ENCODE results near the gene KCNMA1. TPM values are rescaled to one million over a fixed set of nuclear protein-coding genes. Genes with fewer than 3 reads are reported as not detected.

Gene KCNMA1
- total RNA-seq, 1 experiment from 2014 or later = 0.70 TPM

DNA sequence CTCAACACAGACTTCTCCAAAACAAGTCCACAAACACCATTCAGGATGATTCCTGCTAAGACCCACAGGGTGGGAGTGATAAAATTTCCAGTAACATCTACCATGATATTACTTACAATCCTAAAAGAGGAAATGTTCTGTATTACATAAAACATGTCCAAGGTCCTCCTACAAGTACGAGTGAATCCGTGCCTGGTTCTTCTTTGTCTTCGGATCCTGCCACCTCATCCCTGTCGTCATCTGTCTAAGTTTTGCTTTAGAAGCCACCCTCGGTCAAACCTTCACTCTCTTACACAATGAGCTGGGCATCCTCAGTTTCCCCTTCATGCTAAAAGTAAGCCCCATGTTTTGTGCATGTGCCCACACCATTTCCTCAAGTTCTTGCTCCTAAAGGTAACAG is 279.0 kb downstream of the KCNMA1 start:
- H3K4me1 ChIP-seq (replicated peaks; ENCODE audit: insufficient read depth) = peaks cover 18% of the 10 kb centered on the region
- no peak overlapping the region for H3K4me3 ChIP-seq
- H3K27ac ChIP-seq = no peak overlapping the region
- BruUV-seq (replicated peaks) = no TSS peak
- no peak for DNase-seq
- ChIA-PET CTCF (no interaction called here), POLR2A (ENCODE audit: unreplicated experiment) (no interaction called here)
- no peaks in the 10 kb centered on the region for H3K36me3 ChIP-seq (ENCODE audit: low read depth)
- no peaks in the 10 kb centered on the region for H4K20me1 ChIP-seq (ENCODE audit: insufficient read depth)
- intact Hi-C loops (cut with micrococcal nuclease; ENCODE audit: unreplicated experiment) = no loop called here
- no peaks in the 10 kb centered on the region for H3K27me3 ChIP-seq (ENCODE audit: insufficient read depth, low read depth)
- no peaks in the 10 kb centered on the region for H3K9me3 ChIP-seq (ENCODE audit: insufficient read depth, low read depth)
- TF ChIP-seq, protein P1, sequence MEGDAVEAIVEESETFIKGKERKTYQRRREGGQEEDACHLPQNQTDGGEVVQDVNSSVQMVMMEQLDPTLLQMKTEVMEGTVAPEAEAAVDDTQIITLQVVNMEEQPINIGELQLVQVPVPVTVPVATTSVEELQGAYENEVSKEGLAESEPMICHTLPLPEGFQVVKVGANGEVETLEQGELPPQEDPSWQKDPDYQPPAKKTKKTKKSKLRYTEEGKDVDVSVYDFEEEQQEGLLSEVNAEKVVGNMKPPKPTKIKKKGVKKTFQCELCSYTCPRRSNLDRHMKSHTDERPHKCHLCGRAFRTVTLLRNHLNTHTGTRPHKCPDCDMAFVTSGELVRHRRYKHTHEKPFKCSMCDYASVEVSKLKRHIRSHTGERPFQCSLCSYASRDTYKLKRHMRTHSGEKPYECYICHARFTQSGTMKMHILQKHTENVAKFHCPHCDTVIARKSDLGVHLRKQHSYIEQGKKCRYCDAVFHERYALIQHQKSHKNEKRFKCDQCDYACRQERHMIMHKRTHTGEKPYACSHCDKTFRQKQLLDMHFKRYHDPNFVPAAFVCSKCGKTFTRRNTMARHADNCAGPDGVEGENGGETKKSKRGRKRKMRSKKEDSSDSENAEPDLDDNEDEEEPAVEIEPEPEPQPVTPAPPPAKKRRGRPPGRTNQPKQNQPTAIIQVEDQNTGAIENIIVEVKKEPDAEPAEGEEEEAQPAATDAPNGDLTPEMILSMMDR (conservative IDR thresholded peaks at IDR 0.05) = no peak
- no peak for TF ChIP-seq EZH2 (IDR thresholded peaks at IDR 0.05; ENCODE audit: low read depth)
- no peak overlapping the region for H2AFZ ChIP-seq
- no peaks in the 10 kb centered on the region for H3K79me2 ChIP-seq (ENCODE audit: low read depth)
- H3K9me2 ChIP-seq (ENCODE audit: insufficient read depth) = no peaks in the 10 kb centered on the region
- no peak overlapping the region for H3K4me2 ChIP-seq
- no peaks in the 10 kb centered on the region for H3F3A ChIP-seq (ENCODE audit: insufficient read depth, low read depth)

DNA sequence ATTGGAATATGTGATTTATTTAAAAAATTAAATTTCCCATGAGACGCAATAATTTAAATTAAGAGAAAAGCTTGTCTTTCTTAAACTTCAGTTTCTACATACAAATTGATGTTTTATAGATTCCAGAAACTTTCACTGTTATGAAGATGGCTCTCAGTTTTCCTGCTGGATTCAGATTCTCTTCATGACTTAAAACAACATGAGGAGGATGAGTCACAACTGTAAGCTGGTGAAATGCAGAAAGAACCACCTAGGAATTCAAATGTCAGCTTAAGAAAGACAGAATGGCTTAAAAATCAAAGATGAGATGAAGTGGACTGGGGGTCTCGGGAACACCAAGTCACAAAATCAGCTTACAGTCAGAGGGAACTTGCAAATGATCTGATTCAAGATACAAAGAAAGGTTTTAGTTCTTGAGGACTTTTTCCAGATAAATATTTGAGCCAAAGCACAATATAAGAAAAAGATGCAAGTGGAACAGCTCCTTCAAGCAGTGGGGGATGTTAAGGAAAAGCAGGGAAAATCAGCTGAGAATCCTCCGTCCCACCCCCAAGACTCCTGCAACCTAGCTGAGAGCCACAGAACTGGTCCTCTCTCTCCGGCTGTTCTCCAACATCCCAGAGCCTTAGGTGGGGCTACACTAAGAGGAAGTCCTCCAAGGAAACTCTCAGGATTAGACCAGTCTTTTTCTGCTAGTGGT is 279.8 kb downstream of the KCNMA1 start:
- ChIA-PET CTCF (interaction anchor here (0.5 to 0.6 kb wide), 2 partner anchors 34 to 246 kb away, joined by 3 to 4 read pairs; no protein-coding TSS in a partner anchor), POLR2A (ENCODE audit: unreplicated experiment) (no interaction called here)
- no peaks in the 10 kb centered on the region for H4K20me1 ChIP-seq (ENCODE audit: insufficient read depth)
- no peaks in the 10 kb centered on the region for H3K9me2 ChIP-seq (ENCODE audit: insufficient read depth)
- H3K27me3 ChIP-seq (ENCODE audit: insufficient read depth, low read depth) = no peaks in the 10 kb centered on the region
- H3K79me2 ChIP-seq (ENCODE audit: low read depth) = no peaks in the 10 kb centered on the region
- H3K4me3 ChIP-seq = no peak overlapping the region
- no peak overlapping the region for H3K4me2 ChIP-seq
- no peak overlapping the region for H2AFZ ChIP-seq
- no peaks in the 10 kb centered on the region for H3K36me3 ChIP-seq (ENCODE audit: low read depth)
- DNase-seq = no peak
- intact Hi-C loops (cut with micrococcal nuclease; ENCODE audit: unreplicated experiment) = no loop called here
- H3K27ac ChIP-seq = no peak overlapping the region
- BruUV-seq (replicated peaks) = no TSS peak
- TF ChIP-seq, protein P1 (conservative IDR thresholded peaks at IDR 0.05) = no peak
- TF ChIP-seq EZH2 (IDR thresholded peaks at IDR 0.05; ENCODE audit: low read depth) = no peak
- peaks cover 18% of the 10 kb centered on the region for H3K4me1 ChIP-seq (replicated peaks; ENCODE audit: insufficient read depth)
- H3K9me3 ChIP-seq (ENCODE audit: insufficient read depth, low read depth) = no peaks in the 10 kb centered on the region
- H3F3A ChIP-seq (ENCODE audit: insufficient read depth, low read depth) = no peaks in the 10 kb centered on the region

DNA sequence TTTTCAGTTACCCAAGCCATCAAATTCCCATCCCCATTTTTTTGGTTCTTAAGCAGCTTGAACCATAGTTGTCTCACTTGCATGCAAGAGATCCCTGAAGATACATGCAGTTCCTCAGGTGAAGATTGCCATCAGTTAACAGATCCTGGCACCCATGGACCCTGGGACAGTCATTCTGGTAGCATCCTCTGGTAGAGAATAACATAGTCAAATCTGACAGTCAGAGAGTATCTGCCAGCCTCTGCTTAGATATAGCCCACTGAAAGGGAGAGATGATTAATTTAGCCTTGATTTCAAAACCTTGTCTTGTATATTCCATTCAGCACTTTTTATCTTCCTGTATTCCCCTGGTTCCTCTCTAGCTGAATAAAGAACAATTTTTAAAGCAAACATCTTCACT is 280.4 kb downstream of the KCNMA1 start:
- Histone ChIP-seq H3K27me3 (ENCODE audit: insufficient read depth, low read depth) (no peaks in the 10 kb centered on the region), H3K27ac (no peak overlapping the region), H3K4me3 (no peak overlapping the region), H3F3A (ENCODE audit: insufficient read depth, low read depth) (no peaks in the 10 kb centered on the region), H3K36me3 (ENCODE audit: low read depth) (no peaks in the 10 kb centered on the region), H4K20me1 (ENCODE audit: insufficient read depth) (no peaks in the 10 kb centered on the region), H2AFZ (no peak overlapping the region), H3K4me1 (replicated peaks; ENCODE audit: insufficient read depth) (peaks cover 18% of the 10 kb centered on the region), H3K9me3 (ENCODE audit: insufficient read depth, low read depth) (no peaks in the 10 kb centered on the region), H3K9me2 (ENCODE audit: insufficient read depth) (no peaks in the 10 kb centered on the region), H3K4me2 (no peak overlapping the region), H3K79me2 (ENCODE audit: low read depth) (no peaks in the 10 kb centered on the region)
- intact Hi-C loops (cut with micrococcal nuclease; ENCODE audit: unreplicated experiment) = no loop called here
- ChIA-PET POLR2A (ENCODE audit: unreplicated experiment) (no interaction called here), CTCF (interaction anchor here (0.6 kb wide), 1 partner anchor 247 kb away, joined by 3 read pairs; no protein-coding TSS in a partner anchor)
- no TSS peak for BruUV-seq (replicated peaks)
- no peak for TF ChIP-seq EZH2 (IDR thresholded peaks at IDR 0.05; ENCODE audit: low read depth)
- TF ChIP-seq, protein P1 (conservative IDR thresholded peaks at IDR 0.05) = no peak
- DNase-seq = no peak

Measured in PC-9 (cell line).